Measurements from ENCODE around the gene MCF2. TPM values are rescaled to one million over a fixed set of nuclear protein-coding genes. Genes with fewer than 3 reads are reported as not detected.

Gene MCF2
- polyA plus RNA-seq, 1 donor from 2014 or later, result 16.0 TPM

DNA sequence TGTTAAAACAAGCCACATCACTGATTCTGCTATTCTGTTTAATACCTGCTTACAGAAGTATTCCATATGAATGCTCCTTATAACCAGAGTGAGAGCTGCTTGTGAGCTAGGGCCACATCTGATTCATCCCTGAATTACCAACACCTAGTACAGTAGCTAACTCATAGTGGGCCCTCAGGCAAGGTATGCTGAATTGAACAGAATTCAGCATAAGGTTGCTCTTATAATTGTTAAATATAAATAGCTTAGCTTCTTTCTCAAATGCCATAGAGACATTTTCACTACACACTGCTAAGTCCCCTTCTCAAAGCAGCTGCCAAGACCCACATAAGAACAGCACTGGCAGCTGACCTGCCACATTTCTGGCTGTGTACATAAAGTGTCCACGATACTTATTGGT lies 27.0 kb upstream of the MCF2 start:
- Histone ChIP-seq H3K27me3 (ENCODE audit: insufficient read depth, low read depth, low read length) (no peaks in the 10 kb centered on the region), H3K9me3 (ENCODE audit: low read length) (no peaks in the 10 kb centered on the region)
- TF ChIP-seq, protein P1, sequence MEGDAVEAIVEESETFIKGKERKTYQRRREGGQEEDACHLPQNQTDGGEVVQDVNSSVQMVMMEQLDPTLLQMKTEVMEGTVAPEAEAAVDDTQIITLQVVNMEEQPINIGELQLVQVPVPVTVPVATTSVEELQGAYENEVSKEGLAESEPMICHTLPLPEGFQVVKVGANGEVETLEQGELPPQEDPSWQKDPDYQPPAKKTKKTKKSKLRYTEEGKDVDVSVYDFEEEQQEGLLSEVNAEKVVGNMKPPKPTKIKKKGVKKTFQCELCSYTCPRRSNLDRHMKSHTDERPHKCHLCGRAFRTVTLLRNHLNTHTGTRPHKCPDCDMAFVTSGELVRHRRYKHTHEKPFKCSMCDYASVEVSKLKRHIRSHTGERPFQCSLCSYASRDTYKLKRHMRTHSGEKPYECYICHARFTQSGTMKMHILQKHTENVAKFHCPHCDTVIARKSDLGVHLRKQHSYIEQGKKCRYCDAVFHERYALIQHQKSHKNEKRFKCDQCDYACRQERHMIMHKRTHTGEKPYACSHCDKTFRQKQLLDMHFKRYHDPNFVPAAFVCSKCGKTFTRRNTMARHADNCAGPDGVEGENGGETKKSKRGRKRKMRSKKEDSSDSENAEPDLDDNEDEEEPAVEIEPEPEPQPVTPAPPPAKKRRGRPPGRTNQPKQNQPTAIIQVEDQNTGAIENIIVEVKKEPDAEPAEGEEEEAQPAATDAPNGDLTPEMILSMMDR (IDR thresholded peaks at IDR 0.05; ENCODE audit: poor library complexity, severe bottlenecking), result no peak
- TF ChIP-seq TAF1 (IDR thresholded peaks at IDR 0.05; ENCODE audit: low read depth) (no peak), POLR2AphosphoS5 (IDR thresholded peaks at IDR 0.05) (no peak), SMC3 (conservative IDR thresholded peaks at IDR 0.05; ENCODE audit: poor library complexity) (no peak), MXI1 (conservative IDR thresholded peaks at IDR 0.05; ENCODE audit: poor library complexity, severe bottlenecking) (no peak), RAD21 (conservative IDR thresholded peaks at IDR 0.05) (no peak), EP300 (conservative IDR thresholded peaks at IDR 0.05; ENCODE audit: poor library complexity, severe bottlenecking) (no peak), EZH2 (IDR thresholded peaks at IDR 0.05; ENCODE audit: borderline replicate concordance, insufficient read depth, low read length, poor library complexity, severe bottlenecking) (no peak)
- TF ChIP-seq, protein P2, sequence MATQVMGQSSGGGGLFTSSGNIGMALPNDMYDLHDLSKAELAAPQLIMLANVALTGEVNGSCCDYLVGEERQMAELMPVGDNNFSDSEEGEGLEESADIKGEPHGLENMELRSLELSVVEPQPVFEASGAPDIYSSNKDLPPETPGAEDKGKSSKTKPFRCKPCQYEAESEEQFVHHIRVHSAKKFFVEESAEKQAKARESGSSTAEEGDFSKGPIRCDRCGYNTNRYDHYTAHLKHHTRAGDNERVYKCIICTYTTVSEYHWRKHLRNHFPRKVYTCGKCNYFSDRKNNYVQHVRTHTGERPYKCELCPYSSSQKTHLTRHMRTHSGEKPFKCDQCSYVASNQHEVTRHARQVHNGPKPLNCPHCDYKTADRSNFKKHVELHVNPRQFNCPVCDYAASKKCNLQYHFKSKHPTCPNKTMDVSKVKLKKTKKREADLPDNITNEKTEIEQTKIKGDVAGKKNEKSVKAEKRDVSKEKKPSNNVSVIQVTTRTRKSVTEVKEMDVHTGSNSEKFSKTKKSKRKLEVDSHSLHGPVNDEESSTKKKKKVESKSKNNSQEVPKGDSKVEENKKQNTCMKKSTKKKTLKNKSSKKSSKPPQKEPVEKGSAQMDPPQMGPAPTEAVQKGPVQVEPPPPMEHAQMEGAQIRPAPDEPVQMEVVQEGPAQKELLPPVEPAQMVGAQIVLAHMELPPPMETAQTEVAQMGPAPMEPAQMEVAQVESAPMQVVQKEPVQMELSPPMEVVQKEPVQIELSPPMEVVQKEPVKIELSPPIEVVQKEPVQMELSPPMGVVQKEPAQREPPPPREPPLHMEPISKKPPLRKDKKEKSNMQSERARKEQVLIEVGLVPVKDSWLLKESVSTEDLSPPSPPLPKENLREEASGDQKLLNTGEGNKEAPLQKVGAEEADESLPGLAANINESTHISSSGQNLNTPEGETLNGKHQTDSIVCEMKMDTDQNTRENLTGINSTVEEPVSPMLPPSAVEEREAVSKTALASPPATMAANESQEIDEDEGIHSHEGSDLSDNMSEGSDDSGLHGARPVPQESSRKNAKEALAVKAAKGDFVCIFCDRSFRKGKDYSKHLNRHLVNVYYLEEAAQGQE (IDR thresholded peaks at IDR 0.05; ENCODE audit: borderline replicate concordance), result no peak

DNA sequence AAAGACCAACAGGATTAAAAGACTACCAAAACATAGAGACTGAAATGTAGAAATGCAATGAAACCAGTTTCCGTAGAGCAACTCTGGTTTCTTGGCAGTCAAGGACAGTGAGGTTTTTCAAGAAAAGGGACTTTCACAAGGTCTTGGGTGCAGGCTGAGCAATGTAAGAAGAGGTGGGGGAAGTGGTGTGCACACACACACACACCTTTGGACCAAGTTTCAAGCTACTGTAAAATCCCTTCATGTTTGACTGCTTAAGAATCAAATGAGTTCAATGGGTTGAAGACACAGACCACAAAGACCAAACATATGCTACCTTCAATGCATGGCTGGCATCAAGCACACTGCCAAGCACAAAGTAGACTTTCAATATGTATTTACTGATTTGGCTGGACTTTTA lies 17.8 kb upstream of the MCF2 start:
- H3K27ac ChIP-seq (ENCODE audit: low read length), result no peak overlapping the region
- no peak overlapping the region for H3K4me3 ChIP-seq (ENCODE audit: low read length)
- TF ChIP-seq EZH2 (IDR thresholded peaks at IDR 0.05; ENCODE audit: borderline replicate concordance, insufficient read depth, low read length, poor library complexity, severe bottlenecking) (no peak), MXI1 (conservative IDR thresholded peaks at IDR 0.05; ENCODE audit: poor library complexity, severe bottlenecking) (no peak), TAF1 (IDR thresholded peaks at IDR 0.05; ENCODE audit: low read depth) (no peak), SMC3 (conservative IDR thresholded peaks at IDR 0.05; ENCODE audit: poor library complexity) (no peak), POLR2AphosphoS5 (IDR thresholded peaks at IDR 0.05) (no peak)
- TF ChIP-seq, protein P1 (IDR thresholded peaks at IDR 0.05; ENCODE audit: poor library complexity, severe bottlenecking), result no peak
- TF ChIP-seq, protein P2 (IDR thresholded peaks at IDR 0.05; ENCODE audit: borderline replicate concordance), result no peak
- no peak overlapping the region for H3K9ac ChIP-seq (ENCODE audit: low read length)
- H2AFZ ChIP-seq (ENCODE audit: low read depth, low read length), result no peak overlapping the region
- no peaks in the 10 kb centered on the region for H3K79me2 ChIP-seq (replicated peaks; ENCODE audit: insufficient read depth, low read length)
- no peaks in the 10 kb centered on the region for H3K9me3 ChIP-seq (ENCODE audit: low read length)
- no peaks in the 10 kb centered on the region for H3K27me3 ChIP-seq (ENCODE audit: insufficient read depth, low read depth, low read length)
- H3K4me2 ChIP-seq (ENCODE audit: low read length), result no peak overlapping the region
- no peaks in the 10 kb centered on the region for H3K9me2 ChIP-seq (ENCODE audit: insufficient read depth, low read length)
- no peaks in the 10 kb centered on the region for H4K20me1 ChIP-seq (ENCODE audit: insufficient read depth)
- no peaks in the 10 kb centered on the region for H3K36me3 ChIP-seq (ENCODE audit: insufficient read depth, low read length)
- H3F3A ChIP-seq (ENCODE audit: insufficient read depth, low read length, poor library complexity, severe bottlenecking), result no peaks in the 10 kb centered on the region

More for the DNA sequence above, 27.0 kb upstream of the MCF2 start:
- Histone ChIP-seq H4K20me1 (ENCODE audit: insufficient read depth) (no peaks in the 10 kb centered on the region), H2AFZ (ENCODE audit: low read depth, low read length) (no peak overlapping the region), H3K27ac (ENCODE audit: low read length) (no peak overlapping the region), H3K9me2 (ENCODE audit: insufficient read depth, low read length) (no peaks in the 10 kb centered on the region), H3F3A (ENCODE audit: insufficient read depth, low read length, poor library complexity, severe bottlenecking) (no peaks in the 10 kb centered on the region), H3K9ac (ENCODE audit: low read length) (no peak overlapping the region), H3K36me3 (ENCODE audit: insufficient read depth, low read length) (no peaks in the 10 kb centered on the region), H3K4me3 (ENCODE audit: low read length) (no peak overlapping the region), H3K4me2 (ENCODE audit: low read length) (no peak overlapping the region), H3K79me2 (replicated peaks; ENCODE audit: insufficient read depth, low read length) (no peaks in the 10 kb centered on the region)
